Common myeloid progenitor, CD34-positive (primary cell): ENCODE results near the gene EPS15.
A peak's percentile ranks its signal among the peaks of the same experiment; 100 is the strongest.

Source experiments
- CTCF ChIA-PET: fragments of 350-600 bp; sonication (Branson Sonifier 250); formaldehyde crosslinking; loops from one replicate; lab custom pipeline; 2021; ENCODE audit warnings: antibody characterized with exemption; lab: Charles Lee
- POLR2A ChIA-PET: fragments of 350-600 bp; sonication (Branson Sonifier 250); formaldehyde crosslinking; loops from one replicate; lab custom pipeline; 2021; ENCODE audit warnings: antibody characterized with exemption; lab: Charles Lee
- DNase-seq, 3 donors: peaks; one replicate each; pipeline versions ENCODE4 v3.0.0 to v3.0.0-alpha.2; 2013
- H3K27ac ChIP-seq, 2 experiments: 1 replicate in 1 of 2; 2 replicates in 1 of 2; pipeline ENCODE4 v1.7.0; 2013; ENCODE audit warnings: inconsistent platforms in 2 of 2, low read length in 2 of 2, mild to moderate bottlenecking in 2 of 2, low read depth in 1 of 2, moderate library complexity in 1 of 2; ENCODE audit not compliant: severe bottlenecking in 2 of 2, insufficient read depth in 1 of 2, poor library complexity in 1 of 2
- H3K27me3 ChIP-seq, 5 experiments: replicated peaks in 2 of 5; 1 replicate in 3 of 5; 2 replicates in 2 of 5; pipeline versions ENCODE4 v1.6.1 to v1.7.0; 2013; ENCODE audit warnings: low read length in 4 of 5, mild to moderate bottlenecking in 2 of 5, moderate library complexity in 2 of 5, inconsistent platforms in 1 of 5; ENCODE audit not compliant: insufficient read depth in 5 of 5, control insufficient read depth in 4 of 5
- H3K36me3 ChIP-seq, 4 experiments: 1 replicate in 2 of 4; 2 replicates in 2 of 4; pipeline versions ENCODE4 v1.6.1 to v1.7.0; 2013; ENCODE audit warnings: low read length in 3 of 4, control low read depth in 1 of 4, mild to moderate bottlenecking in 1 of 4; ENCODE audit not compliant: control insufficient read depth in 4 of 4, insufficient read depth in 4 of 4
- H3K4me1 ChIP-seq, 4 experiments: 1 replicate in 3 of 4; 2 replicates in 1 of 4; pipeline versions ENCODE4 v1.6.1 to v1.7.1; 2013; ENCODE audit warnings: low read length in 3 of 4, mild to moderate bottlenecking in 3 of 4, control low read depth in 1 of 4, inconsistent platforms in 1 of 4, moderate library complexity in 1 of 4; ENCODE audit not compliant: control insufficient read depth in 4 of 4, insufficient read depth in 4 of 4; ENCODE audit errors: control extremely low read depth in 1 of 4
- H3K4me3 ChIP-seq, 7 experiments: 1 replicate in 4 of 7; 2 replicates in 3 of 7; pipeline versions ENCODE4 v1.5.1 to v1.7.0; 2013; ENCODE audit warnings: mild to moderate bottlenecking in 7 of 7, low read length in 6 of 7, moderate library complexity in 6 of 7, inconsistent platforms in 2 of 7, low read depth in 2 of 7, control low read depth in 1 of 7; ENCODE audit not compliant: insufficient read depth in 4 of 7, control insufficient read depth in 1 of 7; ENCODE audit errors: extremely low read depth in 1 of 7
- H3K9me3 ChIP-seq, 5 experiments: 1 replicate in 4 of 5; 2 replicates in 1 of 5; pipeline versions ENCODE4 v1.6.1 to v1.7.1; 2013; ENCODE audit warnings: low read length in 4 of 5, mild to moderate bottlenecking in 2 of 5, inconsistent platforms in 1 of 5, low read depth in 1 of 5, moderate library complexity in 1 of 5; ENCODE audit not compliant: control insufficient read depth in 4 of 5, insufficient read depth in 2 of 5; ENCODE audit errors: control extremely low read depth in 1 of 5
- WGBS: methylation state at CpG from one replicate; pipeline ENCODE4 v1.1.5; 2013; ENCODE audit not compliant: insufficient coverage; 5-methylcytosine and 5-hydroxymethylcytosine counted together

The EPS15 gene

DNA sequence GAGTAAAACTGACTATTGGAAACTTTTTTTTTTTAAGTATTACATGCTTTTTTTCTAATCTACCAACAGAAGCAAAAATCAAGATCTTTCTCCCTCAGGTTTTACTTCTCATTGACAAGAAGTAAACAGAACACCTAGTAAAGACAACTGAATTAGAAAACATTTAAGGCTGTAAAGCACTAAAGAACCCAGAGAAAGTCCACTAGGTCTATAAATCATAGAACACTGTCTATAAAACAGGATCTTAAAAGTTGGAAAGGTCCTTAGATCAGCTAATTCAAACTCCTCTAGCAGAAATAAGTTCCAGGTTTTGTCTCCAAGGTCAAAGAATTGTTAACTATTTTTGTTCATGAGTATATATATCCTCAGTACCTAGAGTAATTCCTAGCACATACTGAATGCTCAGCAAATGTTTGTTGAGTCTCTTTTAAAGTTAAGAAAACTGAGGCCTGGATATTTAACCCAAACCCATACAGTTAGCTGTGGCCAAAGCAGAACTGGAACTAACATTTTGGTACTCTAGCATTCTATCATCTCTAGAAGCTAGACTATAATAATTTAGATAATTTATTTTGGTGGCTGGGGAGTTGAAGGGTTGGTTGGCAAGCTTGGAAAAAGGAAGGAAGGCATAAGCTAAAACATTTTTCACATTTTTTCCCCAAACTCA, 3.0 kb downstream of the EPS15 start:
- ChIA-PET POLR2A (no interaction called here), CTCF (interaction anchor here (0.6 to 1.9 kb wide), 4 partner anchors 19 to 86 kb away, joined by 3 to 6 read pairs (median 4); no protein-coding TSS in a partner anchor)
- Histone ChIP-seq H3K36me3 (no peaks in the 10 kb centered on the region), H3K27ac (peak overlapping the region in 1 of 2 experiments; percentile 89), H3K4me3 (peak overlapping the region in 3 of 7 experiments; percentile 13 to 96 (median 65)), H3K9me3 (no peaks in the 10 kb centered on the region), H3K4me1 (peaks cover 25 to 78% (median 45%) of the 10 kb centered on the region in 4 experiments), H3K27me3 (no peaks in the 10 kb centered on the region)
- no peak for DNase-seq

DNA sequence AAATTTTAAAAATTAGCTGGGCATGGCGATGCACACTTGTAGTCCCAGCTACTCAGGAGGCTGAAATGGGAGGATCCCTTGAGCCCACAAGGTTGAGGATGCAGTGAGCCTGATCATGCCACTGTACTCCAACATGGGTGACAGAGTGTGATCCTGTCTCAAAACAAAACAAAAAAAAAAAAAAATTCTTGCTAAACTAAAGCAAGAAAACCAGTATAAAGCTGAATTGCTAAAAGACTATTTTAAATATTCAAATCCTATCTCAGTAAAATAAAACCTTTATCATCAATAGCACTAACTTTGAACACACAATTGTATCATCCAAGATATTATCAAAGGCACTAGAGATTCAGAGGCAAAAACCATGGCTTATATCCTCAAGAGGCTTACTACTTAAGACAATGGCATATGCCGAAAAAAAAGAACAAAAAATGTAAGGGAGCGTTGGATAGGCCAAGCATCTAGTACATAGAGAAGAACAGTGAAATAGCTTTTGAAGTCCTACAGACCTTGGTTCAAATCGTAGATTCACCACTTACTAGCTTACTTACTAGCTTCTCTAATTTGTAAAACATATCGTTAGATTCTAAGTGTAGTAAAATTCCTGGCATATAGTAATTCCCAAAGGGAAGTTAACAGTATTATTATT, 3.6 kb downstream of the EPS15 start:
- Histone ChIP-seq H3K27me3 (no peaks in the 10 kb centered on the region), H3K27ac (peak overlapping the region; percentile 41 to 77), H3K4me3 (peak overlapping the region in 3 of 7 experiments; percentile 11 to 96 (median 65)), H3K4me1 (peaks cover 20 to 74% (median 41%) of the 10 kb centered on the region in 4 experiments), H3K9me3 (no peaks in the 10 kb centered on the region), H3K36me3 (no peaks in the 10 kb centered on the region)
- POLR2A ChIA-PET: no interaction called here
- DNase-seq: no peak
- WGBS: 100% methylated on average over 3 of the region's 5 CpGs
- CTCF ChIA-PET: interaction anchor here (0.6 to 1.9 kb wide), 2 partner anchors 20 to 30 kb away, joined by 3 to 6 read pairs; no protein-coding TSS in a partner anchor

DNA sequence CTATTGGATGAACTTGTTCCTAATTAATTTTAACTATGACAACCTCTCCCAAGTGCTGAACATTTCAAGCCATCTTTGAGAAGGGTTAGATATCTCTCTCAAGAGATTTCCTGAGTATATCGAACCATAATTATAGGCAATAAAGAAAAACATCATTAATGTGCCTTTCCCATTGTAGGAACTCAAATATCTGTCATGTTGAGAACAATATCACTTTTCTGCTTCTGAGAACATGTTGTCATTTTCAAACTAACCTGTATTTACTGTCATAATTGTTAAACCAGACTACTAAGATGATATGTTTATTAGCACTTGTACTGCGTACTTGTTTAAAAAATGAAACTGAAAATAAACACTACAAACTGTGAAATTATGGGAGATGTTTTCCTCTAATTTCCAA, 4.3 kb downstream of the EPS15 start:
- no CpG with 5 or more reads among the region's 2 CpGs for WGBS
- no peak for DNase-seq
- Histone ChIP-seq H3K27me3 (no peaks in the 10 kb centered on the region), H3K4me1 (peaks cover 18 to 67% (median 41%) of the 10 kb centered on the region in 4 experiments), H3K9me3 (no peaks in the 10 kb centered on the region), H3K4me3 (peak overlapping the region in 4 of 7 experiments; percentile 45 to 96 (median 56)), H3K36me3 (peaks cover 0 to 1% (median 0%) of the 10 kb centered on the region in 4 experiments), H3K27ac (peak overlapping the region; percentile 41 to 77)
- ChIA-PET POLR2A (no interaction called here), CTCF (no interaction called here)

DNA sequence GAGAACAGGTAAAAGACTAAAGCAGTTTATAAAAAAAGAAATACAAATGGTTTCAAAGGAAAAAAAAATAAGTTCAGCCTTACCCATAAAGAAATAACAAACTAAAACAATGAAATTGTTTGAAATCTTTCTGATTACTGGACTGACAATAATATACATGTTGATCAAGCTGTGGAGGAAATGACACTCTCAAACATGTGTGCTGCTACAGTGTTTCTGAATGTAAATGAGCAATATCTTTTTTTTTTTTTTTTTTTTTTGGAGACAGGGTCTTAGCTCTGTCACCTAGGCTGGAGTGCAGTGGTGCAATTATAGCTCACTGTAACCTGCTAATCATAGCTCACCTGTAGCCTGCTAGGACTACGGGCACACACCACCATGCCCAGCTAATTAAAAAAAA, 6.5 kb downstream of the EPS15 start:
- CTCF ChIA-PET: no interaction called here
- POLR2A ChIA-PET: no interaction called here
- H3K36me3 ChIP-seq: peaks cover 0 to 2% (median 0%) of the 10 kb centered on the region in 4 experiments
- peaks cover 14 to 59% (median 34%) of the 10 kb centered on the region in 4 experiments for H3K4me1 ChIP-seq
- no peaks in the 10 kb centered on the region for H3K9me3 ChIP-seq
- H3K27ac ChIP-seq: peak overlapping the region in 1 of 2 experiments; percentile 22
- no peaks in the 10 kb centered on the region for H3K27me3 ChIP-seq
- H3K4me3 ChIP-seq: peak overlapping the region in 1 of 7 experiments; percentile 7
- 100% methylated on average over 1 of the region's 1 CpG for WGBS
- peak in 2 of 3 donors; percentile 51 to 68 for DNase-seq

DNA sequence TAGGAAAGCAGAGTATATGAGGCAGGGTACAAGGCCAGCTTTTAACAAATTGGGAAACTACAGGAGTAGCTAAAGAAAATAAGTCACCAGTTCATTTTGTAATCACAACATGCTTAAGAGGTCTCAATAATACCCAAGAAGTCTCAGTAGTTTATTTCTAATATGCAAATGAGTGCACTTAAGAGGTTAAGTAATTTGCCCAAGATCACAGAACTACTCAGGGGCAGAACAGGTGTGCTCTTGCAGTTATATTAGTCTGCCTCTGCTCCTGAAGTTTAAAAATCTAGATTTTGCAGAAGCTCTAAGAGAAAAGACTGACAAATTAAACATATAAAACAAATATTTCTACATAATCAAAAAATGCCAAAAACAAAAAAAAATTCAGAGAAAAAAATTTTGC, 6.9 kb downstream of the EPS15 start:
- no peaks in the 10 kb centered on the region for H3K9me3 ChIP-seq
- H3K4me3 ChIP-seq: peak overlapping the region in 1 of 7 experiments; percentile 2
- DNase-seq: no peak
- ChIA-PET CTCF (no interaction called here), POLR2A (no interaction called here)
- peaks cover 9 to 57% (median 30%) of the 10 kb centered on the region in 4 experiments for H3K4me1 ChIP-seq
- H3K27ac ChIP-seq: no peak overlapping the region
- no peaks in the 10 kb centered on the region for H3K27me3 ChIP-seq
- H3K36me3 ChIP-seq: peaks cover 0 to 3% (median 1%) of the 10 kb centered on the region in 4 experiments

DNA sequence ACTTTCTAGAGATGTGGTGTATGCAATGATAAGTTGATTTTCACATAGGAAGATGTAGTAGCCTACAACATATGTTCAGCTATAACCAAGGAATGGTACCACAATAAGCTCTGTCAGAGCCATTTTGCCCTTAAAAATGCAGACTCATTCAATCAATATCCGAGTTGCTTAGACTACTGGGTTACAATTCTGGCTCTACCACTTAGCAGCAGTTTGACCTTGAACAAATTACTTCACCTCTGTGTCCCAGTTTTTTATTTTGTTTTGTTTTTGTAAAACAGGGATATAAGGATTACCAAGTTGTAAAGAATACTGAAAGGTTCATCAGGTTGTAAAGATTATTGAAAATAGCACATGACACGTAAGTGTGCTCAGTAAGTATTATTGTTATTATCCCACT, 9.3 kb downstream of the EPS15 start:
- Histone ChIP-seq H3K9me3 (no peaks in the 10 kb centered on the region), H3K27me3 (no peaks in the 10 kb centered on the region), H3K4me1 (peaks cover 0 to 43% (median 16%) of the 10 kb centered on the region in 4 experiments), H3K36me3 (peaks cover 0 to 5% (median 1%) of the 10 kb centered on the region in 4 experiments), H3K4me3 (no peak overlapping the region), H3K27ac (no peak overlapping the region)
- no peak for DNase-seq
- CTCF ChIA-PET: interaction anchor here (1.2 kb wide), 1 partner anchor 11 kb away, joined by 3 read pairs; no protein-coding TSS in a partner anchor
- WGBS: 100% methylated on average over 1 of the region's 2 CpGs
- POLR2A ChIA-PET: no interaction called here
